PC-9 (cell line): ENCODE data around the gene OOSP4A.

Source experiments
- EZH2 ChIP-seq: fragments of 200-600 bp; sonication (generic); IDR thresholded peaks from 2 replicates; pipeline ENCODE4 v1.8.0; 2017; ENCODE audit warnings: antibody characterized with exemption, low read depth
- TF ChIP-seq, protein P1 (sequence below): fragments of 200-600 bp; sonication (generic); conservative IDR thresholded peaks from 2 replicates; pipeline ENCODE4 v1.6.1; 2017; ENCODE audit warnings: mixed run types, antibody characterized with exemption, mild to moderate bottlenecking, moderate library complexity

DNA sequence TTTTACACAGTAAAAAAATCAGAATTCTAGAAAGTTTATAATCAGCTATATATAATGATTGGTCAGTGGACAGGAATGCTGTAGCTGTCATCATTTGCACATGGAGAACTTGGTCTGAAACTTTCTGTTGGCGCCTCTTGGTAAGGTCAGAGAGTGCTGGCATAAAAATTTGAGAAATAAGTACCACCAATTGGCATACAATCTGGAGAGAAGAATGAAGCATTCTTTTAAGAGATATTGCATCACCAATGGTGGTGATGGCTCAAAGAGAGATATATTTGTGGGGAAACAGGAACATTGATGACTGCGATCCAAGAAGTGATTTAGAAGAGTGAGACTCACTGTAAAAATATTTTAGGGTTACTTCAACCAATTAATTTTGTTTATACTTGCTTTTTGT, 45.4 kb upstream of the OOSP4A start:
- TF ChIP-seq, protein P1, sequence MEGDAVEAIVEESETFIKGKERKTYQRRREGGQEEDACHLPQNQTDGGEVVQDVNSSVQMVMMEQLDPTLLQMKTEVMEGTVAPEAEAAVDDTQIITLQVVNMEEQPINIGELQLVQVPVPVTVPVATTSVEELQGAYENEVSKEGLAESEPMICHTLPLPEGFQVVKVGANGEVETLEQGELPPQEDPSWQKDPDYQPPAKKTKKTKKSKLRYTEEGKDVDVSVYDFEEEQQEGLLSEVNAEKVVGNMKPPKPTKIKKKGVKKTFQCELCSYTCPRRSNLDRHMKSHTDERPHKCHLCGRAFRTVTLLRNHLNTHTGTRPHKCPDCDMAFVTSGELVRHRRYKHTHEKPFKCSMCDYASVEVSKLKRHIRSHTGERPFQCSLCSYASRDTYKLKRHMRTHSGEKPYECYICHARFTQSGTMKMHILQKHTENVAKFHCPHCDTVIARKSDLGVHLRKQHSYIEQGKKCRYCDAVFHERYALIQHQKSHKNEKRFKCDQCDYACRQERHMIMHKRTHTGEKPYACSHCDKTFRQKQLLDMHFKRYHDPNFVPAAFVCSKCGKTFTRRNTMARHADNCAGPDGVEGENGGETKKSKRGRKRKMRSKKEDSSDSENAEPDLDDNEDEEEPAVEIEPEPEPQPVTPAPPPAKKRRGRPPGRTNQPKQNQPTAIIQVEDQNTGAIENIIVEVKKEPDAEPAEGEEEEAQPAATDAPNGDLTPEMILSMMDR: no peak
- TF ChIP-seq EZH2: no peak
